K562 (cell line): Measurements from ENCODE around the gene DNAJC9. TPM values are rescaled to one million over a fixed set of nuclear protein-coding genes. Genes with fewer than 3 reads are reported as not detected.

ENCODE experiments used
- AFF1 ChIP-seq, 2 experiments: fragments of 450-650 bp; IDR thresholded peaks; 2 replicates each; pipeline ENCODE4 v1.6.1; 2018; ENCODE audit warnings: mild to moderate bottlenecking in 2 of 2, low read depth in 1 of 2; ENCODE audit not compliant: partially characterized antibody in 2 of 2
- ARID1B ChIP-seq: fragments of 450-650 bp; IDR thresholded peaks from 2 replicates; pipeline ENCODE4 v1.6.1; 2016; ENCODE audit warnings: antibody characterized with exemption, mild to moderate bottlenecking, inconsistent platforms
- CEBPG ChIP-seq, 3 experiments: fragments of 200-800 bp in 1 of 3; sonication (Bioruptor generic) in 1 of 3; sonication (generic) in 1 of 3; formaldehyde crosslinking in 1 of 3; IDR thresholded peaks in 2 of 3; conservative IDR thresholded peaks in 1 of 3; 2 replicates each; pipeline versions ENCODE4 v1.6.1 to v1.8.0; 2016 to 2022; ENCODE audit warnings: missing compliant biosample characterization in 2 of 3, missing genetic modification characterization in 2 of 3, mild to moderate bottlenecking in 1 of 3, missing genetic modification reagents in 1 of 3
- CTBP1 ChIP-seq: fragments of 450-650 bp; IDR thresholded peaks from 2 replicates; pipeline ENCODE4 v1.6.1; 2016; ENCODE audit warnings: borderline replicate concordance
- DPF2 ChIP-seq: fragments of 450-650 bp; IDR thresholded peaks from 2 replicates; pipeline ENCODE4 v1.6.1; 2016
- E4F1 ChIP-seq: fragments of 250-450 bp; sonication (Bioruptor Pico); IDR thresholded peaks from 2 replicates; pipeline ENCODE4 v1.5.0; 2021; ENCODE audit warnings: mild to moderate bottlenecking, borderline replicate concordance
- ETV1 ChIP-seq: fragments of 450-650 bp; conservative IDR thresholded peaks from 2 replicates; pipeline ENCODE4 v1.6.1; 2016; ENCODE audit warnings: missing genetic modification characterization, control low read depth, low read depth, missing compliant biosample characterization
- ETV5 ChIP-seq: sonication (generic); formaldehyde crosslinking; IDR thresholded peaks from 2 replicates; pipeline ENCODE4 v1.4.0; 2020; ENCODE audit warnings: low read depth, mild to moderate bottlenecking, missing genetic modification reagents
- FOSL1 ChIP-seq: fragments of 200-800 bp; sonication (Bioruptor generic); conservative IDR thresholded peaks from 2 replicates; pipeline ENCODE4 v1.6.1; 2016; ENCODE audit warnings: missing genetic modification characterization, missing compliant biosample characterization
- GATAD2B ChIP-seq: fragments of 450-650 bp; IDR thresholded peaks from 2 replicates; pipeline ENCODE4 v1.6.1; 2017; ENCODE audit warnings: mild to moderate bottlenecking, borderline replicate concordance
- HOXB6 ChIP-seq: fragments of 250-450 bp; sonication (Bioruptor Pico); IDR thresholded peaks from 2 replicates; pipeline ENCODE4 v1.5.1; 2022; ENCODE audit warnings: mild to moderate bottlenecking, borderline replicate concordance
- JUNB ChIP-seq: fragments of 450-650 bp; formaldehyde crosslinking; conservative IDR thresholded peaks from 2 replicates; pipeline ENCODE4 v1.4.0; 2020; ENCODE audit warnings: mild to moderate bottlenecking
- JUND ChIP-seq, 2 experiments: IDR thresholded peaks; 2 replicates in 1 of 2; 3 replicates in 1 of 2; pipeline ENCODE4 v1.6.1; 2011; ENCODE audit warnings: borderline replicate concordance in 2 of 2, low read depth in 2 of 2, low read length in 2 of 2, improper control_type of control experiment in 1 of 2, missing biosample characterization in 1 of 2, missing genetic modification characterization in 1 of 2, missing genetic modification reagents in 1 of 2
- MEIS2 ChIP-seq: fragments of 450-650 bp; IDR thresholded peaks from 2 replicates; pipeline ENCODE4 v1.6.1; 2014; ENCODE audit warnings: mild to moderate bottlenecking; ENCODE audit not compliant: partially characterized antibody
- PHTF2 ChIP-seq: fragments of 250-450 bp; sonication (Bioruptor Pico); IDR thresholded peaks from 2 replicates; pipeline ENCODE4 v1.5.0; 2021; ENCODE audit warnings: mild to moderate bottlenecking
- POLR2H ChIP-seq: IDR thresholded peaks from 2 replicates; pipeline ENCODE4 v1.6.1; 2016; ENCODE audit warnings: missing genetic modification characterization, low read depth, mild to moderate bottlenecking, control low read depth, missing compliant biosample characterization, moderate library complexity
- SOX6 ChIP-seq: fragments of 450-650 bp; IDR thresholded peaks from 2 replicates; pipeline ENCODE4 v1.6.1; 2014; ENCODE audit warnings: mild to moderate bottlenecking
- TRIM24 ChIP-seq, 2 experiments: fragments of 450-650 bp; IDR thresholded peaks; 2 replicates each; pipeline ENCODE4 v1.6.1; 2016
- ZNF133 ChIP-seq: fragments of 250-450 bp; sonication (Bioruptor Pico); IDR thresholded peaks from 2 replicates; pipeline ENCODE4 v1.4.0; 2020; ENCODE audit warnings: mild to moderate bottlenecking
- ZNF589 ChIP-seq: fragments of 200-800 bp; sonication (Bioruptor generic); IDR thresholded peaks from 2 replicates; pipeline ENCODE4 v1.6.1; 2016; ENCODE audit warnings: low read depth, missing genetic modification characterization, missing compliant biosample characterization
- ZNF695 ChIP-seq: fragments of 450-650 bp; formaldehyde crosslinking; IDR thresholded peaks from 2 replicates; pipeline ENCODE4 v1.4.0; 2020; ENCODE audit warnings: mild to moderate bottlenecking, moderate library complexity
- polyA plus RNA-seq, 8 experiments: library from polyadenylated mRNA; depleted of rRNA in 4 of 8; stranded (reverse) in 5 of 8; unstranded in 3 of 8; fragments of >200 nt; fragmentation: Nextera tagmentation in 2 of 8; fragmentation: Illumina TruSeq in 1 of 8; extraction: Ambion mirVana in 2 of 8; extraction: Trizol in 1 of 8; gene quantifications; 2 replicates each; pipeline versions ENCODE4 v1.2.1 to v1.2.3, GENCODE V29; 2011 to 2014; ENCODE audit warnings: inconsistent platforms in 1 of 8, missing spikeins in 1 of 8
- total RNA-seq, 7 experiments: library from RNA; depleted of rRNA in 6 of 7; stranded (reverse); fragments of >200 nt in 6 of 7; fragmentation: Illumina TruSeq in 2 of 7; extraction: Trizol in 2 of 7; gene quantifications; 2 replicates each; pipeline versions ENCODE4 v1.2.1 to v1.2.3, GENCODE V29; 2011 to 2021; ENCODE audit warnings: low replicate concordance in 1 of 7

DNAJC9 gene
- total and polyA plus RNA-seq, 9 of the 15 experiments (the other 6 are each of a cell fraction or from before 2014, with no cell fraction given), result 66.7 to 133 (median 102) TPM

GRCh38 chr10:73262105-73262730, 15.2 kb upstream of the DNAJC9 start (continued):
- TF ChIP-seq AFF1 (IDR thresholded peaks at IDR 0.05; ENCODE audit: low read depth in 1 of 2, partially characterized antibody in 2 of 2), result peak in 1 of 2 experiments; percentile 67
- TF ChIP-seq ARID1B, result peak; percentile 87
- TF ChIP-seq SOX6, result peak; percentile 97
- peak; percentile 66 for TF ChIP-seq CTBP1
- TF ChIP-seq ZNF133 (CRISPR knock-in tag), result no peak
- TF ChIP-seq ZNF589 (CRISPR knock-in tag), result peak; percentile 57; the same call in 1 of the 2 replicates
- TF ChIP-seq FOSL1 (tag), result peak; percentile 99
- TF ChIP-seq JUNB (CRISPR knock-in tag), result 0 out of 2 replicates have a peak, but pooled peaks have one; percentile 46
- no peak for TF ChIP-seq ZNF695 (CRISPR knock-in tag)
- TF ChIP-seq MEIS2, result peak; percentile 90
- TF ChIP-seq TRIM24 (IDR thresholded peaks at IDR 0.05), result peak; percentile 96 to 97
- no peak for TF ChIP-seq E4F1
- TF ChIP-seq ETV5 (CRISPR knock-in tag), result peak; percentile 91
- peak; percentile 98 for TF ChIP-seq JUND (IDR thresholded peaks at IDR 0.05; ENCODE audit: borderline replicate concordance, low read depth, low read length)
- TF ChIP-seq JUND (tag; IDR thresholded peaks at IDR 0.05; ENCODE audit: borderline replicate concordance, low read depth, low read length), result peak; percentile 93
- TF ChIP-seq GATAD2B, result peak; percentile 42; the same call in 1 of the 2 replicates
- peak; percentile 61; the same call in 1 of the 2 replicates for TF ChIP-seq POLR2H (tag)
- peak; percentile 93 for TF ChIP-seq CEBPG (CRISPR knock-in tag; IDR thresholded peaks at IDR 0.05)
- peak; percentile 72 to 97 for TF ChIP-seq CEBPG (tag; conservative IDR thresholded peaks at IDR 0.05 in 1 of 2, IDR thresholded peaks at IDR 0.05 in 1 of 2)
- TF ChIP-seq PHTF2 (CRISPR knock-in tag), result no peak
- TF ChIP-seq HOXB6 (CRISPR knock-in tag), result no peak
- TF ChIP-seq ETV1, result peak; percentile 91
- peak; percentile 94 for TF ChIP-seq DPF2
